HG02970 (cell line): ENCODE data around the gene TALDO1.
"Not testable (repeated sequence)": the region's sequence is repeated elsewhere in the genome, so short reads cannot be mapped to it uniquely, and the experiment has no call there.

Experiments
- ATAC-seq: cut with Tn5 transposase; IDR thresholded peaks from one replicate; pipeline ENCODE4 v1.9.1; 2021; ENCODE audit warnings: mild to moderate bottlenecking, moderate library complexity, moderate number of reproducible peaks; ENCODE audit not compliant: unreplicated experiment, low FRiP score

The TALDO1 gene

DNA sequence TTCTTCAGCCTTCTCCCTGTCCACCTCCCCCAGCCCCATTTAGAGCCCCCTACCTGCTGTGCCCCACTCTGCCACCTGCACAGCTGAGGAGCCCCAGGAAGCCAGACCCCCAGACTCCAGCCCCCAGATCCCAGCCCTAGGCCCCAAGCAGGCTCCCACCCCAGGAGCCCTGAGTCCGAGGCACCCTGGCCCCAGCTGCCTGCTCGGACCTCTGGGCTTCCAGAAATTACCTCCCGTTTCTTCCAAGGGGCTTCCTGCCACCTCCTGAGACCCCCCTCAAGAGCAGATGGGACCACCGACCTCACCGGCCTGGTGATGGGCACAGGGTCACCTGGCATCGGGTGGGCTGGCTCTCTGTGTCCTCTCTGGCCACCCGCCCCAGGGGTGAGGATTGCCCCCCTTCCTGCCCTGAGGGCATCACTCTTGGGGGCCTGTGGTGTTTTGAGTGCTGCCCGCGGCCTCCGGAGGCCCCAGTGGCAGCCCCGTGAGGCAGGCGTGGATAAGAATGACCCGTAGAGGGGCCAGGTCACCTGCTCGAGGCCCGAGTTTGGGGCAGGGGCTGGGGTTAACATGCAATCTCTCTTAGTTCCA is 18.3 kb upstream of the TALDO1 start:
- ATAC-seq, result no peak

DNA sequence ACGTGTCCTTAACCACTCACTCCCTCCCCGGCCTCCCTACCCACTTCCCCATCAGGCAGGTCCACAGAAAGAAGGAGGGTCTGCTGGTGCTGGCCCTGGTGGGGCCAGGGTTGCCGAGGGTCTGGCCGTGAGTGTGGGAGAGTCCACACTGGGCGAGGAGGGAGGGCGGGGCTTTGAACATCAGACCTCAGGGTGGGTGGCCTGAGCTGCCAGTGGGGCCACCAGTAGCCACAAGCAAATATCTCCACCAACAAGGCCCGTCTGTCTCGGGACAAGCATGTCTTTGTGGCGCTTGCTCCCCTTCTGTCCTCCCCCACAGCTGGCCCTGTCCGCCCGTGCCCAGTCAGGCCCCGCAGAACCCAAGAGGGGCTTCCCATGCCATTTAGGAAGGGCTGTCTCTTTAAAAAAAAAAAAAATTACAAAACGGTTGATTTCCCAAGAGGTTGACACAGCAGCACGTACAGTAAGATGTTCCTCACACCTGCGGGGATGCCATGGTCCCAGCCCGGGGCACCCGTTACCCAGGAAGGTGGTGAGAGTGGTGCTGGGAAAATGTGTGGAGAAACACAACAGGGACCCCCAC is 17.7 kb upstream of the TALDO1 start:
- ATAC-seq, result no peak

DNA sequence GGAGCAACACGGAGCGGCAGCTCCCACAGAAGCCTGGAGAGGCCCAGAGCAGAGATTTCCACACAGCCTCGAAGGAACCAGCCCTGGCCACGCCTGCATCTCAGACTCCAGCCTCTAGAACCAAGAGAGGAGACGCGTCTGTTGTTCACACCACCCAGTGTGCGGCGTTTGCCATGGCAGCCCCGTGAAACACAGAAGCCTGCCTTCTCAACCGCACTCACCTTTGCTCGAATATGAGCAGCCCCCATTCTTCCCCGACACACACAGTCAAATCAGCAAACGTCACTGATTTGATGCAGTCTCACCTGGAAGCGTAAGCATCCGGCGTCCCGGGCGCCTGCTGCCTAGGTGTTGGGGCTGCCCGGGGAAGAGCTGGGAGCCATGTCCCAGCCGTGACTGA is 14.2 kb upstream of the TALDO1 start:
- ATAC-seq, result no peak

DNA sequence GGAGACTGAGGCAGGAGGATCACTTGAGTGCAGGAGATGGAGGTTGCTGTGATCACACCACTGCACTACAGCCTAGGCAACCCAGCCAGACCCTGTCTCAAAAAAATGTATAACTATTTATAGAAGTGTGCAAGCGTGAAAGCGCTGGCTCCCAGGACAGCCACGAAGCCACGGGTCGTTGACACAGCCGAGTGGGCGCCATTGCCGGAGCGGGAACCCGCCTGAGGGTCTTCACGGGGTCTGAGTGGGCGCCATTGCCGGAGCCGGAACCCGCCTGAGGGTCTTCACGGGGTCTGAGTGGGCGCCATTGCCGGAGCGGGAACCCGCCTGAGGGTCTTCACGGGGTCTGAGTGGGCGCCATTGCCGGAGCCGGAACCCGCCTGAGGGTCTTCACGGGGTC is 12.7 kb upstream of the TALDO1 start:
- not testable (repeated sequence) for ATAC-seq

DNA sequence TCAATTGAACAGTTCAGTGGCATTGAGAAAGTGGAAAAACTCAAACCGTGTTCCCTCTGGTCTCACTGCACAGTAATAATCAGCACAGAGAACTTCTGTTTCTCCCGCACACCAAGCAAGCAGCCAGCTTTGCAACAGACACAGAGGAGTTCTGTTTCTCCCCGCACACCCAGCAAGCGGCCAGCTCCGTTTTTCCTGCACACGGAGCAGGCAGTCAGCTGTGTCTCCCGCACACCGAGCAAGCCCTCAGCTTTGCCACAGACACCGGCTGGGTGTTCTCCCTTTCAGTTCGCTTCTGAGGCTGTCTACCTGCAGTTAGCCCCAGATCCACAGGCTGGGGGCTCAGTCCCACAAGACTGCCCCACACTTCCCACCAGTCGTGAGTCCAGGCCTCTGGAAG is 9.9 kb upstream of the TALDO1 start:
- ATAC-seq, result no peak

DNA sequence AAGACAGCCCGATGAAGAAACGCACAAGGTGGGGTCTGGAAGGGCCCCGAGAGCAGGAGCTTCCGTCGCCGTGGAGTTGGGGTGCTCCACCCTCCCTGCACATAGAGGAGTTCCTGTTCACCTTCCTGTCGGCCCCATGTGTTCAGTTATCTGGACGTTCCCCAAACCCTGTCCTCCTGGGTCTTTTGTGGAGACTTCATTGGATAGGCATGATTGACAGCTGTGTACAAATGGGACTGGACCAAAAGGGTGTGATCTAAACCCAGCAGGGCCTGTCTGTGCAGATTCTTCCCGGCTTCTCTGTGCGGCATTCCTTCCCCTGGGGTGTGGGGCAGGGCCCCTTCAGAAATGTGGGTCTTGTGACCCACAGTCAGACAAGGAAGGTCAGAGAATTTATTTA is 9.4 kb upstream of the TALDO1 start:
- not testable (repeated sequence) for ATAC-seq

DNA sequence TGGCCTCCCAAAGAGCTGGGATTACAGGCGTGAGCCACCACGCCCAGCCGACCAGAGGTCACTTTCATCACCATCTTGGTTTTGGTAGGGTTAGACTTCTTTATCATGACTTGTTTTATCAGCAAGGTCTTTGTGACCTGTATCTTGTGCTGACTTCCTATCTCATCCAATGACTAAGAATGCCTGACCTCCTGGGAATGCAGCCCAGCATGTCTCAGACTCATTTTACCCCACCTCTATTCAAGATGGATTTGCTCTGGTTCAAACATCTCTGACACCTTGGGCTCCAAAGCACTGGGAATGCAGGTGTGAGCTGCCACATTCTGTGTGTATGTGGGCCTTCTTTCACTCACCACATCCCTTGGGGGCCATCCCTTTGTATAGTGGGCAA is 5.1 kb upstream of the TALDO1 start:
- no peak for ATAC-seq

DNA sequence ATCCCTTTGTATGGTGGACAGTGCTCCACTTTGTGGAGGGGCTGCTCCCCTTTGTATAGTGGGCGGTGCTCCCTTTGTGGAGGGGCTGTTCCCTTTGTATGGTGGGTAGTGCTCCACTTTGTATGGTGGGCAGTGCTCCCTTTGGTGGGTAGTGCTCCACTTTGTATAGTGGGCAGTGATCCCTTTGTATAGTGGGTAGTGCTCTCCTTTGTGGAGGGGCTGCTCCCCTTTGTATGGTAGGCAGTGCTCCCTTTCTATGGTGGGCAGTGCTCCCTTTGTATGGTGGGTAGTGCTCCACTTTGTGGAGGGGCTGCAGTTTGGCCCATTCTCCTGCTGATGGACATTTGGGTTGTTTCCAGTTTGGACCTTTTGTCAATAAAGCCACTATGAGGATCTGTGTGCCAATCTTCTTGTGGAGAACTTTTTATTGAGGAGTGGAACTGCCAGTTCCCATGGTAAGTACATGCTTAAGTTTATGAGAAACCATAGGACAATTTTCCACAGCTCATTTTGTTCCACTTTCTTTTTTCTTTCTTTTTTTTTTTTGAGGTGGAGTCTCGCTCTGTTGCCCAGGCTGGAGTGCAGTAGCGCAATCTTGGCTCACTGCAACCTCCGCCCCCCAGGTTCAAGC is 4.6 kb upstream of the TALDO1 start:
- no peak for ATAC-seq

DNA sequence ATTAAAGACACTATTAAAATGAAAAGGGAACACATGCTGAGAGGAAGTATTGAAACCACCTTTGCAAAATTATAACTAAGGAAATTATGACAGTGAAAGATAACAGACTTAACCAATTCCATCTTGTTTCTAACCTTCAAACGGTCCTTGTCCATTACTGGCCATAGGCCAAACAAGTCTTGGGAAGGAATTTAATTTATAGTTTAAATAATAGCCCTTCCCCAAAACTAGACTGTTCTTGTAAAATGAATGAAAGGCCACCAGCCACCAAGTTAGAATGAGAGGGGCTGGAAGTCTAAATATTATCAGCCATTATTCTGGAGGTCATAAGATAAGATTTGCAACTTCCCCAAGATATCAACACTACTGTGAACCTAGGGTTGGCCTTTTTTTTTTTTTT is 1.8 kb upstream of the TALDO1 start:
- ATAC-seq, result no peak

DNA sequence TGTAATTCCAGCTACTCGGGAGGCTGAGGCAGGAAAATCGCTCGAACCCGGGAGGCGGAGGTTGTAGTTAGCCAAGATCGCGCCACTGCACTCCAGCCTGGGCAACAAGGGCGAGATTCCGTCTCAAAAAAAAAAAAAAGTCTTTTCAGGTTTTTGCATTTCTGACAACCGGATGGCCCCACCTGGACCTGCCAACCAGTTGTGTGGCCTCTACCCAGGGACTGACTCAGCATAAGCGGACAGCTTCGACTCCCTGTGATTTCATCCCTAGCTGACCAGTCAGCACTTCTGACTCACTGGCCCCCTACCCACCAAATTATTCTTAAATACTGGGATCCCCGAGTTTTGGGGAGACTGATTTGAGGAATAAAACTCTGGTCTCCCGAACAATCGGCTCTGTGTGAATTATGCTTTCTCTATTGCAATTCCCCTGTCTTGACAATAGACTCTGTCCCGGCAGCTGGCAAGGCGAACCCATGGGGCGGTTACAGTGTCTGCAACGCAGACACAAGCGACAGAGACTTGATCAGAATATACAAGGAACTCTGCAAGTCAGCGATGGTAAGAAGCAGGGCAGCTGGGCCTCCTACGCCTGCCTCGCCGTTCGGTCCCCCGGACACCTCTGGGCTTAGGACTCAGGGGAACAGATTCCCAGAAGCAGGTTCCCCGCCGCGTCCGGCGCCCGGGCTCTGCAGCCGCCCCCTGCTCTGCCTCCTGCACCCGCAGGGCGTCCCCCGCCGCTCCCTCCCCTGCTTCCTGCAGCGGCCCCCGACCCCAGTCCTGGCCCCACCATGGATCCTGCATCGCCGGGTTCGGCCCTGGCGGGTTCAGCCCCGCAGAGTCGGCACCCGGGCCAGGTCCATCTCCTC is 741 bp upstream of the TALDO1 start:
- ATAC-seq, result no peak

DNA sequence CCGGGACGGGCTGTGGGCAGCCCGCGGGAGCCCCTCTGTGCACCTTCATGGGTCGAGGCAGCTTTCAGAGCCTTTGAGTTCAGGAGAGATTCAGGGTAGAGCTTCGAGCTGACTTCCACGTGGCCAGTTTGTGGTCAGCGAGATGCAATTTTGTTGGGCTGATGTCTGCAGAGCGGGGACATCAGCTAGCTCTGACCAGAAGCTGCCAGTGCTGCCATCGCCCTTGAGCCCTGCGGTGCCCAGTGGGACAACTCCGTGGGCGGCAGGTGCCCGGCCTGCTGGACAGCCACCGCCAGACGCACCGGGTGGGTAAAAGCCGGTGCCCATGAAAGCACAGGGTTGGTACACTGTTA is 719 bp downstream of the TALDO1 start:
- ATAC-seq, result no peak

DNA sequence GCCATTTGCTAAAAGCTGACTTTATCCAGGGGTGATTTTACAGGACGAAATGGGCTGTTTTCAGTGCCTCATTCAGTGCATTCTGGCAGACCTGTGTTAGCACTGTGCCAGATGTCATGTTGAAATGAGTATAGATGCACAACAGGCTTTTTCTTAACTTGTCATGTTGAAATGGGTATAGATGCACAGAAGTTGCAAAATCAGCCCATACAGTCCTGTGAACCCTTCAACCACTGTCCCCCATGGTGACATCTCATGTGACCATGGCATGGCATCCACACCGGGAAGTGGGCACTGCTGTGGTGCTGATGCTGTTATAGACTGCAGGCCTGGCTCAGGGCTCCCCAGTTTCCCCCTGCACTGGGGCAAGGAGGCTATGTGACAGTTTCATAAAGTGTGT is 2.5 kb downstream of the TALDO1 start:
- ATAC-seq, result no peak

DNA sequence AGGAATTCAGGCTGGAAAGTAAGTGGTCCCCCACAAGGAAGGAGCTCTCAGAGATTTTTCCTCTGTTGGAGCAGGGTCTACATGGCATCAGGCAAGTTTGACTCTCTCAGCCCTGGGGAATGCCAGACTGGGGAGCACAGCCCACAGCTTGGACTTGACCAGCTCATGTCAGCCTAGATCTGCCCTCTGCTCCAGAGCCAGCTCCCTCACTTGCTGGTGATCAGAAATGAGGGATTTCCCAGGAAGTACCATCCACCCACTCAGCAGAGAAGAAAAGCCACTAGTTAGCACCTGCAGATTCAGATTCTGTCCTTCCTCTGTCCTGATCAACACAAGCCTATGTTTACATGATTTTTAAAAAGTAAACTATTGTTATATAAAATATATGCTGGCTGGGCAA is 13.0 kb downstream of the TALDO1 start:
- ATAC-seq, result no peak

DNA sequence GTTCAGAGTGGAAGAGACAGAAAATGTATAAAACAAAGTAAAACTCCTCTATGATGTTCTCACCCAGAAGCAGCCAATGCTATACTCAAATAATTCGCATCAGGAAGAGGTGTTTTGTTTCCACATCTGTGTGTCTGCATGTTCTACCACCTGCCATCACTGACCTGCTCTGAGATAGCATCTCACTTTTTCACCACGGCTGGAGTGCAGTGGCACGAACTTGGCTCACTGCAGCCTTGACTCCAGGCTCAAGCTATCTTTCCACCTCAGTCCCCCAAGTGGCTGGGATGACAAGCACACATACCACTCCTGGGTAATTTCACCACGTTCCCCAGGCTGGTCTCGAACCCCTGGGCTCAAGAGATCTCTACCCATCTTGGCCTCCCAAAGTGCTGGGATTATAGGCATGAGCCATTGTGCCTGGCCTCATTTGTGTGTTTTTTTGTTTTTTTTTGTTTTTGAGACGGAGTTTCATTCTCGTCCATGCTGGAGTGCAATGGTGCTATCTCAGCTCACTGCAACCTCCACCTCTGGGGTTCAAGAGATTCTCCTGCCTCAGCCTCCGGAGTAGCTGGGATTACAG is 14.4 kb downstream of the TALDO1 start:
- ATAC-seq, result no peak

DNA sequence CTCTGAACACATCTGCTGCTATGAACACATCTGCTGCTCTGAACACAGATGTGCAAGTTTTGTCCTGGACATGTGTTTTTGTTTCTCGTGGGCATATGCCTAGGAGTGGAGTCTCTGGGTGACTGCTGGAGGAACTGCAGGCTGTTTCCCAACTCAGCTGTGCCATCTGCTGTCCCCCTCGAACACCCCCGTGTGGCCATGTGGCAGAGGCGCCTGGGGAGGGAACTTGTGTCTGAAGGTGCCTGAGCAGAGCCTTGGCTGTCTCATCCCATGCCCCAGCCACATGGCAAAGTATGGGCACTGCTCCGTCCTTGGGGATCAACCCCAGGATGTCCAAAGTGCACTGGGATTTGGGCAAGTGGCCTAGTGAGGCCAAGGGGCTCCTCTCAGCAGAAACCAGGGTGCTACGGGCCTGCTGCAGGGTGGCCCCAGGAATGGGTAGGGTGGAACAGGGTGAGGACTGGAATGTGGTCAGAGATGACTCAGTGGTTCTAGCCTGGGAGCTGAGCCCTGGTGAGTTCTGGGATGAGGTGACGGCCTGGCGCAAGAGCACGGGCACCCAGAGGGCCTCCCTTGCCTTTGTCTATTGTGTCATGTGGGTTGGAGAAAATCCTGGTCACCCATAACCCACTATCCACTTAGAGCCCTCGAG is 15.3 kb downstream of the TALDO1 start:
- ATAC-seq, result no peak

DNA sequence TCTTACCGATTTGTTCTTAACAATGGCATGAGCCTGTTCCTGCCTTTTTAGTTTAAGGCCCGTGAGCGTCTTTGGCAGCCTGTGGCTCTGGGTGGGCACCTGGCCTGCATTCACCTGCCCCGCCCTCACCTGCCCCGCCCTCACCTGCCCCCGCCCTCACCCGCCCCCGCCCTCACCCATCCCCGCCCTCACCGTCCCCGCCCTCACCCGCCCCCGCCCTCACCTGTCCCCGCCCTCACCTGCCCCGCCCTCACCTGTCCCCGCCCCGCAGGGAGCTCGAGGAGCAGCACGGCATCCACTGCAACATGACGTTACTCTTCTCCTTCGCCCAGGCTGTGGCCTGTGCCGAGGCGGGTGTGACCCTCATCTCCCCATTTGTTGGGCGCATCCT is 15.8 kb downstream of the TALDO1 start:
- ATAC-seq, result no peak

DNA sequence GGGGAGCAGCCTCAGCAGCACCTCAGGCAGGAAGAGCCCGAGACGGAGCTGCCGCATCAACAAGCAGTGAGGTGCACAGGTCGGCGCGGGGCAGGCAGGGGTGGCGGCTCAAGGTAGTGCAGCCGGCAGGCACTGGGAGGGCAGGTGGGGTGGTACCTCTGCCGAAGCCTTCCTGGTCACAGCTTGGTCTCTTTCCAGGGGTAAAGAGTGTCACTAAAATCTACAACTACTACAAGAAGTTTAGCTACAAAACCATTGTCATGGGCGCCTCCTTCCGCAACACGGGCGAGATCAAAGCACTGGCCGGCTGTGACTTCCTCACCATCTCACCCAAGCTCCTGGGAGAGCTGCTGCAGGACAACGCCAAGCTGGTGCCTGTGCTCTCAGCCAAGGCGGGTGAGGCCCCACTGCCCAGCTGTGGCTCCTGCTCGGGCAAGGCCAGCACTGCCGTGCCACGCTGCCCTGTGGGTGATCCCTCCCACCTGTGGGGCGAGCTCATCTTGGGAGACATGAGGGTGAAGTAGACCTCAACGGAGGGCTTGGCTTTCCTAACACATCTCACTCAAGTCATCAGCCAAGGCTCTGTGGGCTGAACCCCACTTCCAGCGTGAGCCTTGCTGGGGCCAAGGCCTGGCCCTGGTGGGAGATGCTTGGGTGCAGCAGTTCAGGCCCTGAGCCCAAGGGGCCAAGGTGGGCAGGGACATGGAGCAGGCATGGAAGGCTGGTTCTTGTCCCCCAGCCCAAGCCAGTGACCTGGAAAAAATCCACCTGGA is 16.5 kb downstream of the TALDO1 start:
- no peak for ATAC-seq

DNA sequence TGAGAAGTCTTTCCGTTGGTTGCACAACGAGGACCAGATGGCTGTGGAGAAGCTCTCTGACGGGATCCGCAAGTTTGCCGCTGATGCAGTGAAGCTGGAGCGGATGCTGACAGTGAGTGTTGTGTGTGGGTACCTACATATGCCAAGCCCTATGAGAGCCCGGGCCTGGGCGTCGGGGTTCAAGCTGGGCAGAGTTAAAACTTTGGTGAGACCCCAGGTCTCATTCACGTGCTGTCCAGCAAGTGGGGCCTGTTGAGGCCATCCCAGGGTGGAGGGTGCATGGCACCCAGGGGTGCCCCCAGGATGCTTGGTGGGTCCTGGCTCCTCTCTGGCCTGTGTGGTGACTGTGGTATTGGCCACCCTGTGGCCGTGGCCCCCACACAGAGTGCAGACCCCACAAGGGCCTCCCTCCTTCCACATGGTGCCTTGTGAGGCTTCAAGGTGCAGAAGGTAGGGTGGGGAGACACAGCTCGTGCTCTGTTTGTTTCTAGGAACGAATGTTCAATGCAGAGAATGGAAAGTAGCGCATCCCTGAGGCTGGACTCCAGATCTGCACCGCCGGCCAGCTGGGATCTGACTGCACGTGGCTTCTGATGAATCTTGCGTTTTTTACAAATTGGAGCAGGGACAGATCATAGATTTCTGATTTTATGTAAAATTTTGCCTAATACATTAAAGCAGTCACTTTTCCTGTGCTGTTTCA is 17.2 kb downstream of the TALDO1 start:
- no peak for ATAC-seq

DNA sequence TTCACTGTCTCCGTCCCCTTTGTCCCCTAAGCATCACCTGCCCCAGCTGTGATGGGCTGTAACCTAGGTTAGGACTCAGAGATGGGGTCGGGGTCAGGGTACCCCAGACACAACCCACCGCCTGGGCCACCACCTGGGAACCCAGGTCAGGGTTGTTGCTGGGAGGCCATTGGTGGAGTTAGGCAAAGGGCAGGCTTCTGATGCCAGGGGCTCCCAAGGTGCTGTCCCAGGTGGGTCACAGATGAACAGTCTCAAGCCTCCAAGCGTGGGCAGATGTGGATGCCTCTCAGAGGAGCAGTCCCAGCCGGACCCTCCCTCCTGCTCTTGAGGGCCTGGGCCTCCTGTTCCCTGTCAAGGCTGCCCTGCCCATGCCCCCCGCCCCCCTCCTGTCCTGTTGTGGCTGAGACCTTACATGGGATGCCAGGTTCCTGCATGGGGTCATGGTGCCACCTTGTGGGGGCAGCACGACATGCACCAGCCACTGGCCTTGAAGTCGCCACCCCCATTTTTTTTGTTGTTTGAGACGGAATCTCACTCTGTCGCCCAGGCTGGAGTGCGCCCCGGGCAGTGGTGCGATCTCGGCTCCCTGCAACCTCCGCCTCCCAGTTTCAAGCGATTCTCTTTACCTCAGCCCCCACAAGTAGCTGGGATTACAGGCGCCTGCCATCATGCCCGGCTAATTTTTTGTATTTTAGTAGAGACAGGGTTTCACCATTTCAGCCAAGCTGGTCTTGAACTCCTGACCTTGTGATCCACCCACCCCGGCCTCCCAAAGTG is 17.9 kb downstream of the TALDO1 start:
- ATAC-seq, result no peak
